A673 (cell line): ENCODE results near the gene BRD4. TPM values are rescaled to one million over a fixed set of nuclear protein-coding genes. Genes with fewer than 3 reads are reported as not detected.

Experiments used
- BruUV-seq: library from RNA; stranded (reverse); fragments of 400-500 nt; replicated peaks from 2 replicates; lab custom pipeline; 2021; lab: Mats Ljungman, UMichigan
- CTCF ChIA-PET: fragments of 300-600 bp; sonication (Branson Sonifier 250); formaldehyde crosslinking; loops from one replicate; lab custom pipeline; 2022; ENCODE audit warnings: antibody characterized with exemption; lab: Charles Lee
- POLR2A ChIA-PET: fragments of 300-600 bp; sonication (Branson Sonifier 250); formaldehyde crosslinking; loops from one replicate; lab custom pipeline; 2022; ENCODE audit warnings: antibody characterized with exemption; ENCODE audit not compliant: low non-redundant PET; lab: Charles Lee
- DNase-seq: peaks from one replicate; pipeline ENCODE4 v3.0.0-alpha.2; 2015; ENCODE audit warnings: low spot score
- H3K27ac ChIP-seq: fragments of 200-600 bp; sonication (generic); 2 replicates; pipeline ENCODE4 v1.5.1; 2016; ENCODE audit warnings: mixed run types, low read depth, mild to moderate bottlenecking, mixed read lengths, antibody characterized with exemption, low read length; ENCODE audit not compliant: poor library complexity, severe bottlenecking
- H3K27me3 ChIP-seq: fragments of 200-600 bp; sonication (generic); replicated peaks from 2 replicates; pipeline ENCODE4 v1.6.1; 2017; ENCODE audit warnings: mixed run types, low read depth, mild to moderate bottlenecking, mixed read lengths, antibody characterized with exemption, low read length; ENCODE audit not compliant: insufficient read depth, poor library complexity
- H3K36me3 ChIP-seq: fragments of 200-600 bp; sonication (generic); 2 replicates; pipeline ENCODE4 v1.6.1; 2016; ENCODE audit warnings: mixed run types, mild to moderate bottlenecking, mixed read lengths, antibody characterized with exemption, low read length; ENCODE audit not compliant: insufficient read depth, poor library complexity, severe bottlenecking
- H3K4me1 ChIP-seq: fragments of 200-600 bp; sonication (generic); 2 replicates; pipeline ENCODE4 v1.6.1; 2017; ENCODE audit warnings: mixed run types, mild to moderate bottlenecking, mixed read lengths, antibody characterized with exemption, low read length; ENCODE audit not compliant: insufficient read depth, poor library complexity, severe bottlenecking
- H3K4me3 ChIP-seq: fragments of 200-600 bp; sonication (generic); 2 replicates; pipeline ENCODE4 v1.5.1; 2016; ENCODE audit warnings: low read depth, mixed run types, mild to moderate bottlenecking, mixed read lengths, low read length; ENCODE audit not compliant: poor library complexity, severe bottlenecking
- H3K9me3 ChIP-seq: fragments of 200-600 bp; sonication (generic); 2 replicates; pipeline ENCODE4 v1.6.1; 2016; ENCODE audit warnings: mixed run types, low read depth, mild to moderate bottlenecking, mixed read lengths, antibody characterized with exemption, low read length; ENCODE audit not compliant: poor library complexity, severe bottlenecking
- CTCF ChIP-seq: fragments of 300-800, 200-600 bp; sonication (generic); conservative IDR thresholded peaks from 2 replicates; pipeline ENCODE4 v1.5.1; 2017; ENCODE audit warnings: low read depth, mild to moderate bottlenecking, antibody characterized with exemption, low read length, moderate library complexity, mixed read lengths
- EZH2 ChIP-seq: fragments of 200-600 bp; sonication (generic); IDR thresholded peaks from 2 replicates; pipeline ENCODE4 v1.6.1; 2017; ENCODE audit warnings: borderline replicate concordance, low read depth, mild to moderate bottlenecking, mixed read lengths, antibody characterized with exemption, low read length; ENCODE audit not compliant: poor library complexity, severe bottlenecking
- intact Hi-C: fragments of 100-400 bp; cut with micrococcal nuclease; formaldehyde crosslinking; loops from one replicate; pipeline ENCODE4 v1.10.0; 2022; ENCODE audit not compliant: unreplicated experiment
- total RNA-seq: library from RNA; stranded (reverse); gene quantifications from 2 replicates; pipeline ENCODE4 v1.2.3, GENCODE V29; 2021

The BRD4 gene
- total RNA-seq, 1 experiment from 2014 or later: 174 TPM

GRCh38 chr19:15292847-15293582 lies 39.3 kb downstream of the BRD4 start:
- H3K4me3 ChIP-seq: no peak overlapping the region
- no peaks in the 10 kb centered on the region for H3K9me3 ChIP-seq
- TF ChIP-seq CTCF (no peak), EZH2 (no peak)
- ChIA-PET POLR2A (no interaction called here), CTCF (no interaction called here)
- H3K27me3 ChIP-seq: no peaks in the 10 kb centered on the region
- DNase-seq: no peak
- no TSS peak for BruUV-seq
- H3K27ac ChIP-seq: peak overlapping the region; percentile 67
- intact Hi-C loops: no loop called here
- peaks cover 85% of the 10 kb centered on the region for H3K4me1 ChIP-seq
- H3K36me3 ChIP-seq: peaks cover 12% of the 10 kb centered on the region

GRCh38 chr19:15292140-15292539 lies 40.2 kb downstream of the BRD4 start:
- H3K9me3 ChIP-seq: no peaks in the 10 kb centered on the region
- no peaks in the 10 kb centered on the region for H3K27me3 ChIP-seq
- no peak overlapping the region for H3K4me3 ChIP-seq
- no peak for TF ChIP-seq CTCF
- TF ChIP-seq EZH2: no peak
- ChIA-PET POLR2A (no interaction called here), CTCF (no interaction called here)
- H3K4me1 ChIP-seq: peaks cover 85% of the 10 kb centered on the region
- peak overlapping the region; percentile 64 for H3K27ac ChIP-seq
- BruUV-seq: no TSS peak
- peaks cover 12% of the 10 kb centered on the region for H3K36me3 ChIP-seq
- DNase-seq: no peak
- intact Hi-C loops: no loop called here

GRCh38 chr19:15291548-15292021 lies 40.8 kb downstream of the BRD4 start:
- peaks cover 8% of the 10 kb centered on the region for H3K36me3 ChIP-seq
- TF ChIP-seq EZH2 (no peak), CTCF (no peak)
- CTCF ChIA-PET: no interaction called here
- intact Hi-C loops: no loop called here
- peaks cover 81% of the 10 kb centered on the region for H3K4me1 ChIP-seq
- no peaks in the 10 kb centered on the region for H3K27me3 ChIP-seq
- DNase-seq: peak; percentile 29
- peak overlapping the region; percentile 64 for H3K27ac ChIP-seq
- BruUV-seq: no TSS peak
- H3K9me3 ChIP-seq: no peaks in the 10 kb centered on the region
- POLR2A ChIA-PET: interaction anchor here (0.6 kb wide), 1 partner anchor 1495 kb away, joined by 5 read pairs; no protein-coding TSS in a partner anchor
- no peak overlapping the region for H3K4me3 ChIP-seq
